Liver (tissue), 9 donors: ENCODE results near the gene PGM1. TPM values are rescaled to one million over a fixed set of nuclear protein-coding genes. Genes with fewer than 3 reads are reported as not detected.

ENCODE experiments used
- DNase-seq: peaks from one replicate; pipeline ENCODE4 v3.0.0-alpha.2; 2017; ENCODE audit warnings: low spot score
- H3K27ac ChIP-seq, 2 donors: one replicate each; pipeline ENCODE4 v1.7.0; 2013; ENCODE audit warnings: inconsistent platforms in 2 of 2, low read length in 2 of 2, control low read depth in 1 of 2, low read depth in 1 of 2, mild to moderate bottlenecking in 1 of 2
- H3K27me3 ChIP-seq, 4 donors: one replicate each; pipeline versions ENCODE4 v1.6.1 to v1.7.0; 2013; ENCODE audit warnings: low read length in 3 of 4, inconsistent platforms in 1 of 4, mild to moderate bottlenecking in 1 of 4, moderate library complexity in 1 of 4; ENCODE audit not compliant: control insufficient read depth in 4 of 4, insufficient read depth in 4 of 4
- H3K36me3 ChIP-seq, 4 donors: one replicate each; pipeline versions ENCODE4 v1.6.1 to v1.7.0; 2013; ENCODE audit warnings: low read length in 3 of 4, mild to moderate bottlenecking in 3 of 4, low read depth in 1 of 4, moderate library complexity in 1 of 4; ENCODE audit not compliant: control insufficient read depth in 4 of 4, insufficient read depth in 3 of 4
- H3K4me1 ChIP-seq, 4 donors: one replicate each; pipeline versions ENCODE4 v1.6.1 to v1.7.0; 2013; ENCODE audit warnings: low read length in 3 of 4, mild to moderate bottlenecking in 3 of 4, moderate library complexity in 1 of 4; ENCODE audit not compliant: control insufficient read depth in 4 of 4, insufficient read depth in 4 of 4
- H3K4me3 ChIP-seq, 3 donors: one replicate each; pipeline versions ENCODE4 v1.6.1 to v1.7.0; 2013; ENCODE audit warnings: low read length in 3 of 3, control low read depth in 1 of 3, low read depth in 1 of 3, mild to moderate bottlenecking in 1 of 3
- H3K9ac ChIP-seq, 2 donors: one replicate each; pipeline ENCODE4 v1.7.0; 2013; ENCODE audit warnings: low read length in 2 of 2, mild to moderate bottlenecking in 2 of 2, moderate library complexity in 2 of 2, control low read depth in 1 of 2, low read depth in 1 of 2
- H3K9me3 ChIP-seq, 4 donors: one replicate each; pipeline versions ENCODE4 v1.6.1 to v1.7.0; 2013; ENCODE audit warnings: low read length in 3 of 4; ENCODE audit not compliant: control insufficient read depth in 4 of 4
- ATF3 ChIP-seq: IDR thresholded peaks from 2 replicates; pipeline ENCODE4 v1.6.1; 2016; ENCODE audit warnings: antibody characterized with exemption
- CTCF ChIP-seq: fragments of 150-350 bp; IDR thresholded peaks from 2 replicates; pipeline ENCODE4 v1.5.1; 2017; ENCODE audit warnings: improper control_type of control experiment, low read depth, low read length; ENCODE audit not compliant: missing input control
- EGR1 ChIP-seq, 2 donors: IDR thresholded peaks; 2 replicates each; pipeline ENCODE4 v1.6.1; 2016 to 2018; ENCODE audit warnings: antibody characterized with exemption in 2 of 2, low read depth in 2 of 2
- FOXA1 ChIP-seq: IDR thresholded peaks from 2 replicates; pipeline ENCODE4 v1.6.1; 2016; ENCODE audit warnings: antibody characterized with exemption
- FOXA2 ChIP-seq: IDR thresholded peaks from 2 replicates; pipeline ENCODE4 v1.6.1; 2016; ENCODE audit warnings: antibody characterized with exemption
- GABPA ChIP-seq, 2 donors: IDR thresholded peaks in 1 of 2; conservative IDR thresholded peaks in 1 of 2; 2 replicates each; pipeline ENCODE4 v1.6.1; 2016; ENCODE audit warnings: antibody characterized with exemption in 2 of 2, mild to moderate bottlenecking in 1 of 2, moderate library complexity in 1 of 2
- HNF4A ChIP-seq, 2 donors: conservative IDR thresholded peaks; 2 replicates each; pipeline ENCODE4 v1.6.1; 2016; ENCODE audit warnings: antibody characterized with exemption in 2 of 2, mild to moderate bottlenecking in 2 of 2
- HNF4G ChIP-seq: IDR thresholded peaks from 2 replicates; pipeline ENCODE4 v1.6.1; 2016; ENCODE audit warnings: antibody characterized with exemption
- JUND ChIP-seq, 2 donors: IDR thresholded peaks; 2 replicates each; pipeline ENCODE4 v1.6.1; 2016; ENCODE audit warnings: antibody characterized with exemption in 2 of 2
- MAX ChIP-seq: IDR thresholded peaks from 2 replicates; pipeline ENCODE4 v1.6.1; 2016; ENCODE audit warnings: antibody characterized with exemption
- NR2F2 ChIP-seq: IDR thresholded peaks from 2 replicates; pipeline ENCODE4 v1.6.1; 2016; ENCODE audit warnings: antibody characterized with exemption
- RAD21 ChIP-seq, 2 donors: IDR thresholded peaks; 2 replicates each; pipeline ENCODE4 v1.6.1; 2016; ENCODE audit warnings: antibody characterized with exemption in 2 of 2, mild to moderate bottlenecking in 2 of 2
- REST ChIP-seq: IDR thresholded peaks from 2 replicates; pipeline ENCODE4 v1.6.1; 2016; ENCODE audit warnings: antibody characterized with exemption, mild to moderate bottlenecking
- RXRA ChIP-seq, 2 donors: IDR thresholded peaks; 2 replicates each; pipeline ENCODE4 v1.6.1; 2017 to 2018; ENCODE audit warnings: antibody characterized with exemption in 2 of 2, mild to moderate bottlenecking in 1 of 2
- SP1 ChIP-seq: IDR thresholded peaks from 2 replicates; pipeline ENCODE4 v1.6.1; 2018; ENCODE audit warnings: antibody characterized with exemption, mild to moderate bottlenecking
- TAF1 ChIP-seq: conservative IDR thresholded peaks from 2 replicates; pipeline ENCODE4 v1.6.1; 2016; ENCODE audit warnings: antibody characterized with exemption, mild to moderate bottlenecking
- YY1 ChIP-seq: IDR thresholded peaks from 2 replicates; pipeline ENCODE4 v1.6.1; 2016; ENCODE audit warnings: antibody characterized with exemption, mild to moderate bottlenecking
- ZBTB33 ChIP-seq: IDR thresholded peaks from 2 replicates; pipeline ENCODE4 v1.6.1; 2016; ENCODE audit warnings: antibody characterized with exemption
- WGBS: extraction: QIAGEN DNeasy Blood & Tissue Kit; methylation state at CpG from one replicate; pipeline ENCODE4 v1.1.7; 2013; 5-methylcytosine and 5-hydroxymethylcytosine counted together
- polyA plus RNA-seq, 2 donors: library from polyadenylated mRNA; stranded (reverse) in 1 of 2; unstranded in 1 of 2; fragments of 200-250 nt in 1 of 2; fragments of >200 nt in 1 of 2; fragmentation: Nextera tagmentation in 1 of 2; extraction: Ambion mirVana in 1 of 2; gene quantifications; one replicate each; pipeline versions ENCODE4 v1.2.1 to v1.2.3, GENCODE V29; 2013 to 2015
- total RNA-seq, 2 donors: library from RNA; depleted of rRNA; stranded (reverse); fragments of >200 nt; gene quantifications; one replicate each; pipeline ENCODE4 v1.2.3, GENCODE V29; 2014
- donor health status: healthy.
- donor health status: healthy.
- donor health status: healthy.
- donor health status: healthy.
- donor health status: healthy.

Gene PGM1
- total and polyA plus RNA-seq, 4 donors: 57.3 to 224 (median 120) TPM

- Histone ChIP-seq H3K4me3 (no peak overlapping the region), H3K9ac (no peak overlapping the region), H3K36me3 (peaks cover 0 to 2% (median 0%) of the 10 kb centered on the region in 4 donors), H3K9me3 (no peaks in the 10 kb centered on the region), H3K27me3 (no peaks in the 10 kb centered on the region), H3K27ac (no peak overlapping the region), H3K4me1 (peaks cover 7 to 39% (median 14%) of the 10 kb centered on the region in 4 donors)
- WGBS: 88% methylated on average over 7 of the region's 7 CpGs
- TF ChIP-seq FOXA1: no peak
- no peak for TF ChIP-seq ZBTB33
- no peak for TF ChIP-seq YY1
- no peak for TF ChIP-seq EGR1 (IDR thresholded peaks at IDR 0.05; ENCODE audit: low read depth in 2 of 2)
- no peak for TF ChIP-seq GABPA (IDR thresholded peaks at IDR 0.05 in 1 of 2, conservative IDR thresholded peaks at IDR 0.05 in 1 of 2)
- no peak for TF ChIP-seq HNF4G
- TF ChIP-seq MAX: no peak
- no peak for TF ChIP-seq CTCF
- no peak for TF ChIP-seq ATF3
- TF ChIP-seq REST: no peak
- TF ChIP-seq SP1: no peak
- no peak for TF ChIP-seq JUND (IDR thresholded peaks at IDR 0.05)
- no peak for TF ChIP-seq RAD21 (IDR thresholded peaks at IDR 0.05)
- TF ChIP-seq TAF1: no peak
- TF ChIP-seq RXRA (IDR thresholded peaks at IDR 0.05): no peak
- TF ChIP-seq HNF4A (conservative IDR thresholded peaks at IDR 0.05): no peak
- no peak for TF ChIP-seq FOXA2
- no peak for TF ChIP-seq NR2F2
- DNase-seq: no peak
Measured at GRCh38 chr1:63622849-63623566, 29.8 kb downstream of the PGM1 start.
